ENCODE results near the gene OR1J2. TPM values are rescaled to one million over a fixed set of nuclear protein-coding genes. Genes with fewer than 3 reads are reported as not detected.

Gene OR1J2
- total and polyA plus RNA-seq, 3 donors from 2014 or later, result 0.62 to 1.6 TPM; not detected in 1

DNA sequence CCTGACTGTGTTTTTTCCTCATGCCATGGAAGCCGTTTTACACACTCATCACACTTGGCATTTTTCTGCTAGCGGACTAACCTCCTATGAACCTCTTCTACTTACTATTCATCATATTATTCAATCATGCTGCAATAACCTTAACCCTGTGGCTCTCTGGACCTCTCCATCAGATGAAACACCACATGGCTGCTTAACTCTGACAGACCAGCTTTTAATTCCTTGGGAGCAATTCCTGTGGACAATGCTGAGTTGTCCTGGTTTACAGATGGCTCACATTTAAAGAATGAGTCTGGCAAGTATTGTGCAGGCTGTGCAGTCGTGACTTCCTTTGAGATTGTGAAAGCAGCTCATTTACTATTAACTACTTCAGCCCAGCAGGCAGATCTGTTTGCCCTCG is 41.9 kb upstream of the OR1J2 start:
- H3K36me3 ChIP-seq (ENCODE audit: low read depth, missing control alignments), result no peaks in the 10 kb centered on the region
- TF ChIP-seq, protein P1, sequence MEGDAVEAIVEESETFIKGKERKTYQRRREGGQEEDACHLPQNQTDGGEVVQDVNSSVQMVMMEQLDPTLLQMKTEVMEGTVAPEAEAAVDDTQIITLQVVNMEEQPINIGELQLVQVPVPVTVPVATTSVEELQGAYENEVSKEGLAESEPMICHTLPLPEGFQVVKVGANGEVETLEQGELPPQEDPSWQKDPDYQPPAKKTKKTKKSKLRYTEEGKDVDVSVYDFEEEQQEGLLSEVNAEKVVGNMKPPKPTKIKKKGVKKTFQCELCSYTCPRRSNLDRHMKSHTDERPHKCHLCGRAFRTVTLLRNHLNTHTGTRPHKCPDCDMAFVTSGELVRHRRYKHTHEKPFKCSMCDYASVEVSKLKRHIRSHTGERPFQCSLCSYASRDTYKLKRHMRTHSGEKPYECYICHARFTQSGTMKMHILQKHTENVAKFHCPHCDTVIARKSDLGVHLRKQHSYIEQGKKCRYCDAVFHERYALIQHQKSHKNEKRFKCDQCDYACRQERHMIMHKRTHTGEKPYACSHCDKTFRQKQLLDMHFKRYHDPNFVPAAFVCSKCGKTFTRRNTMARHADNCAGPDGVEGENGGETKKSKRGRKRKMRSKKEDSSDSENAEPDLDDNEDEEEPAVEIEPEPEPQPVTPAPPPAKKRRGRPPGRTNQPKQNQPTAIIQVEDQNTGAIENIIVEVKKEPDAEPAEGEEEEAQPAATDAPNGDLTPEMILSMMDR (IDR thresholded peaks at IDR 0.05), result no peak
- TF ChIP-seq POLR2A (IDR thresholded peaks at IDR 0.05), result no peak
- no peak overlapping the region for H3K4me3 ChIP-seq
- intact Hi-C loops (cut with DNase I; ENCODE audit: low total_unique reads), result loop anchor here (5.0 kb wide), 1 partner anchor 344 kb away; no protein-coding TSS in a partner anchor
- no peaks in the 10 kb centered on the region for H3K9me3 ChIP-seq
- DNase-seq, result no peak
- 59 to 71% methylated on average over 4 of the region's 4 CpGs for WGBS, 2 donors
- H3K27ac ChIP-seq, result no peak overlapping the region
- no peaks in the 10 kb centered on the region for H3K27me3 ChIP-seq
- no peaks in the 10 kb centered on the region for H3K4me1 ChIP-seq

DNA sequence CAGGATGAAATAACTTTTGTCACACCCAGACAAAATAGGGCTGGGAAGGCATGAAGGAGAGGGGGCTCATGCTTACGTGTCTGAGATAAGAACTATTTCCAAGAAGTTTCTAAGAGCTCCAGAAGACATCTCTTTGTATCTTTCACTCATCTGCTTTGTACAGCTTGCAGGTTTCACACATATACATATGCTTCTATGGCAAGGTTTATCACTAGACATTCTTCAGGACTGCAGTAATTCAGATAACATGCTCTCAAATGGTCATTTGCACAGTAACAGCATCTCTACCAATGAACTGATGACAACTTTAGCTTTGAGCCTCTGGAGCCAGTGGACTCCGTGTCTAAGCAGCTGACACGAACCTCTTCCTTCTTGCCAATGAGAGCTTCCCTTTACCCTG is 36.0 kb upstream of the OR1J2 start:
- no peak for TF ChIP-seq POLR2A (IDR thresholded peaks at IDR 0.05)
- TF ChIP-seq, protein P1 (IDR thresholded peaks at IDR 0.05), result no peak
- no peak for DNase-seq
- WGBS, 2 donors, result 62 to 74% methylated on average over 3 of the region's 3 CpGs
- Histone ChIP-seq H3K4me3 (no peak overlapping the region), H3K36me3 (ENCODE audit: low read depth, missing control alignments) (no peaks in the 10 kb centered on the region), H3K27ac (no peak overlapping the region), H3K4me1 (no peaks in the 10 kb centered on the region), H3K9me3 (no peaks in the 10 kb centered on the region), H3K27me3 (no peaks in the 10 kb centered on the region)
- intact Hi-C loops (cut with DNase I; ENCODE audit: low total_unique reads), result no loop called here

DNA sequence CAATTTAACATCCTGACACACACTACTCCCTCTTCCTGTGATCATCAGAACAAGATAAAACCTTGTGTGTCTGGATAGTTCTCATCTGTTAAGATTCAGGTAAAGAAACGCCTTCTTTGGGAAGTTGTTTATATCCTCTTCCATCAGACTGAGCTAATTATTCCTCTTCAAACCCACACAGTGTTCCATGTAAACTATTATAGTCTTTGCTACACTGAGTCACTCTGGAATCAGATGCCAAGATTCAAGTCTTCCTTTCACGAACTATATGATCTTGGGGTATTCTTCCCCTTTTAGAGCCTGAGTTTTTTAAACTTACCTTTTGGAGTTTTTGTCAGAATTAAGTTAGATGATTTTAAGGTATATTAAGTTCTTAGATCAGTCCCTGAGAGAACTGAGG is 34.9 kb upstream of the OR1J2 start:
- no peak for DNase-seq
- TF ChIP-seq, protein P1 (IDR thresholded peaks at IDR 0.05), result no peak
- no peak for TF ChIP-seq POLR2A (IDR thresholded peaks at IDR 0.05)
- no peaks in the 10 kb centered on the region for H3K9me3 ChIP-seq
- intact Hi-C loops (cut with DNase I; ENCODE audit: low total_unique reads), result no loop called here
- no peaks in the 10 kb centered on the region for H3K4me1 ChIP-seq
- H3K4me3 ChIP-seq, result no peak overlapping the region
- H3K36me3 ChIP-seq (ENCODE audit: low read depth, missing control alignments), result no peaks in the 10 kb centered on the region
- 69 to 80% methylated on average over 2 of the region's 2 CpGs for WGBS, 2 donors
- H3K27ac ChIP-seq, result no peak overlapping the region
- H3K27me3 ChIP-seq, result no peaks in the 10 kb centered on the region

DNA sequence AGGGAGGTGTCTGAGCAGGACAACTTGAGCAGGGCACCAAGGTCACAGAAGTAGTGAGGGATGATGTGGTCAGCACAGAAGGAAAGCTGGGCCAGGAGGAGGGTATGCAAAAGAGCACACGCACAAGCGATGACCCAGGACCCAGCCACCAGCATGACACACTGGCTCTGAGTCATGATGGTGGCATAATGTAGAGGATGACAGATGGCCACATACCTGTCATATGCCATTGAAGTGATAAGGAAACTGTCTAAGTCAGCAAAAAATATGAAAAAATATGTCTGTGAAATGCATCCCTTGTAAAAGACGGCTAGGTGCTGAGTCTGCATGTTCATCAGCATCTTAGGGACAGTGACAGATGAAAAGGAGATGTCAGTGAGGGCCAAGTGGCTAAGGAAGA is 33.3 kb upstream of the OR1J2 start:
- Histone ChIP-seq H3K9me3 (no peaks in the 10 kb centered on the region), H3K4me1 (no peaks in the 10 kb centered on the region), H3K36me3 (ENCODE audit: low read depth, missing control alignments) (no peaks in the 10 kb centered on the region), H3K4me3 (no peak overlapping the region), H3K27ac (no peak overlapping the region), H3K27me3 (no peaks in the 10 kb centered on the region)
- 89 to 93% methylated on average over 3 of the region's 3 CpGs for WGBS, 2 donors
- TF ChIP-seq, protein P1 (IDR thresholded peaks at IDR 0.05), result no peak
- TF ChIP-seq POLR2A (IDR thresholded peaks at IDR 0.05), result no peak
- intact Hi-C loops (cut with DNase I; ENCODE audit: low total_unique reads), result no loop called here
- DNase-seq, result no peak

DNA sequence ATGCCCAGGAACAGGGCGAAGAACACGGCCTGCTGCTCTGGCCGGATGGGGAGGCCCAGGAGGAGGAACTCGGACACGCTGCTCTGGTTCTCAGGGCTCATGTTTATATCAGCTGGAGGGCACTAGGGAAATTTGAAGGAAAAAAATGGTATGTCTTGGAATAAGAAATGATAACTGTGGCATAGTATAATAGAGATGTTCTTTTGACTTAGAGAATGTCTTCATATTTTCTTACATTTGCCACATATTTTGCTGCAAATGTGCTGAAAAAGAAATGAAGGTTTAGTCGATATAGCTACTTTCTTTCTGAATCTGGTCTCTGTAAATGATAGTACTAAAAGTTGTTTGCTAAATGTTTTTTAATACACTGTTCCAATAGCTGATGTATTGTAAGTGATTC is 32.8 kb upstream of the OR1J2 start, which contains the start of gene OR1J1:
Gene OR1J1 (minus strand): TSS at position 101 of the 400 bp plus-strand sequence. CDS start 0 bp downstream, at position 101.
- Histone ChIP-seq H3K27ac (no peak within 1 kb of the TSS), H3K27me3 (no peaks in the 10 kb centered on the region), H3K4me3 (no peak within 1 kb of the TSS), H3K4me1 (no peaks in the 10 kb centered on the region), H3K36me3 (ENCODE audit: low read depth, missing control alignments) (no peaks in the 10 kb centered on the region), H3K9me3 (no peaks in the 10 kb centered on the region)
- no peak for DNase-seq
- intact Hi-C loops (cut with DNase I; ENCODE audit: low total_unique reads), result no loop called here
- TF ChIP-seq, protein P1 (IDR thresholded peaks at IDR 0.05), result no peak
- TF ChIP-seq POLR2A (IDR thresholded peaks at IDR 0.05), result no peak
- WGBS, 2 donors, result 83 to 91% methylated on average over 6 of the region's 6 CpGs

Measured in testis (tissue), 3 donors.